GM23248 (cell line): ENCODE data around the gene S100A11.

Source experiments
- EZH2 ChIP-seq: fragments of 200-600 bp; sonication (generic); IDR thresholded peaks from 2 replicates; pipeline ENCODE4 v1.6.1; 2018; ENCODE audit warnings: antibody characterized with exemption, mild to moderate bottlenecking; ENCODE audit not compliant: insufficient read depth, poor library complexity, severe bottlenecking
- EZH2phosphoT487 ChIP-seq: fragments of 200-600 bp; sonication (generic); IDR thresholded peaks from 2 replicates; pipeline ENCODE4 v1.6.1; 2018; ENCODE audit warnings: antibody characterized with exemption, moderate library complexity, mild to moderate bottlenecking, low read depth; ENCODE audit not compliant: insufficient read depth

DNA sequence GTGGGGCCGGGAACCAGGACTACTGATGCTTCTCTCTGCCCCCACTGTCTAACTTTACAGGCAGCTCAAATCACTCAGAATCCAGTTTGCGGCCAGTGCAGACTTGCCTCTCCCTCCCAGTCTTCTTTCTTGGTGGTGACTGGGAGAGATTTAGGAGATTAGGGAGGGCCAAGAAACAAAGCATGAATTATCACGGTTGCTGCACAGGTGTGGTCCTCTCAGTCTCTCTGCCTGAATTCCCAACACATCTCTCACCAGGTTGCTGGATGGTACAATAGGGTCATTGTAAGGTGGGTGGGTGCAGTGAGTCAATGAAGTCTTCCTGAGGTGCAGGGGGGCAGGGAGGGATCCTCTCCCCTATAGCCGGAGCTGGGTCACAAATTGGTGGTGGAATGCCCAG, 12.6 kb downstream of the S100A11 start:
- TF ChIP-seq EZH2 (no peak), EZH2phosphoT487 (no peak)
